ENCODE results near the gene RPL41.

The RPL41 gene

DNA sequence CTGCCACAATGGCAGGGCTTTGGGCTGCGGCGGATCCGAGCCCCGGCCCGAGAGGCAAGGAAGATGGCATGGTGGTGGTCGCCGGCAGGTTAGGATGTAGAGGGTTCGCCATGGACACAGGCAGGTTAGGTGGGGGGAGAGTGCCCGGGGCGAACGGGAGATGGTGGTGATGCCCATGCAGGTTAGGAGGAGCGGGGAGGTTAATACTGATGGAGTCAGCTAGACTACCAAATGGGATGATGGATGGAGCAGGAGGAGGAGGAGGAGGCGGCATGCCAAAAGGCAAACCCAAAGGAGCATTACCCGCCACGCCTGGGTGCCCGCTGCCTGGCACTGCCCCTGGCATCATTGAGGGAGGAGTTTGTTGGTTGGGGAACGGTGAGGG is 47.9 kb downstream of the RPL41 start:
- Histone ChIP-seq H2AFZ (no peak overlapping the region), H3K79me2 (peaks cover 11% of the 10 kb centered on the region), H3K4me3 (ENCODE audit: low read depth, low read length) (no peak overlapping the region), H3K36me3 (ENCODE audit: control insufficient read depth, insufficient read depth, low read length) (no peaks in the 10 kb centered on the region), H3K4me1 (peaks cover 16% of the 10 kb centered on the region), H3K4me2 (ENCODE audit: low read length) (no peak overlapping the region), H3K27ac (no peak overlapping the region), H3K9ac (no peak overlapping the region), H3K9me3 (ENCODE audit: control insufficient read depth, low read length) (no peaks in the 10 kb centered on the region), H3K27me3 (ENCODE audit: control insufficient read depth, insufficient read depth, low read length) (no peaks in the 10 kb centered on the region)
- TF ChIP-seq, protein P1, sequence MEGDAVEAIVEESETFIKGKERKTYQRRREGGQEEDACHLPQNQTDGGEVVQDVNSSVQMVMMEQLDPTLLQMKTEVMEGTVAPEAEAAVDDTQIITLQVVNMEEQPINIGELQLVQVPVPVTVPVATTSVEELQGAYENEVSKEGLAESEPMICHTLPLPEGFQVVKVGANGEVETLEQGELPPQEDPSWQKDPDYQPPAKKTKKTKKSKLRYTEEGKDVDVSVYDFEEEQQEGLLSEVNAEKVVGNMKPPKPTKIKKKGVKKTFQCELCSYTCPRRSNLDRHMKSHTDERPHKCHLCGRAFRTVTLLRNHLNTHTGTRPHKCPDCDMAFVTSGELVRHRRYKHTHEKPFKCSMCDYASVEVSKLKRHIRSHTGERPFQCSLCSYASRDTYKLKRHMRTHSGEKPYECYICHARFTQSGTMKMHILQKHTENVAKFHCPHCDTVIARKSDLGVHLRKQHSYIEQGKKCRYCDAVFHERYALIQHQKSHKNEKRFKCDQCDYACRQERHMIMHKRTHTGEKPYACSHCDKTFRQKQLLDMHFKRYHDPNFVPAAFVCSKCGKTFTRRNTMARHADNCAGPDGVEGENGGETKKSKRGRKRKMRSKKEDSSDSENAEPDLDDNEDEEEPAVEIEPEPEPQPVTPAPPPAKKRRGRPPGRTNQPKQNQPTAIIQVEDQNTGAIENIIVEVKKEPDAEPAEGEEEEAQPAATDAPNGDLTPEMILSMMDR (IDR thresholded peaks at IDR 0.05): no peak

DNA sequence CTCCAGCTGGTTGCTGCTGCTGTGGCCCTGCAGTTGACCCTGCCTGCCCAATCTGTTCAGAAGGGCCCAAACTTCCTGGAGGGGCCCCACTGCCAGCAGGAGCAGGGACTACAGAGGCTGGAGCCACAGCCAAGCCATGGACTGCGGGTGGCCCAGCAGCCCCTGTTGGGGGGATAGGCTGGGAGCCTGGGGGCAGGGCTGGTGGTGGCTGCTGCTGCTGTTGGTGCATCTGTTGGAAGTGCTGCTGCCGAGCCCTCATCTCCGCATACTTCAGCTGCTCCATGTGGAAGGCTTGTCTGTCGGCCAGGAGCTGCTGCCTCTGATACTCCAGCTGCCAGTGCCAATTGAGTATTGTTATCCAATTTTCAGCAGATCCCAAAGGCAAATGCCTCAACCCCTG is 48.9 kb downstream of the RPL41 start:
- Histone ChIP-seq H3K4me3 (ENCODE audit: low read depth, low read length) (no peak overlapping the region), H3K4me2 (ENCODE audit: low read length) (no peak overlapping the region), H3K9me3 (ENCODE audit: control insufficient read depth, low read length) (no peaks in the 10 kb centered on the region), H3K36me3 (ENCODE audit: control insufficient read depth, insufficient read depth, low read length) (no peaks in the 10 kb centered on the region), H3K27ac (peak overlapping the region; percentile 43), H3K4me1 (peaks cover 5% of the 10 kb centered on the region), H3K27me3 (ENCODE audit: control insufficient read depth, insufficient read depth, low read length) (no peaks in the 10 kb centered on the region), H3K9ac (no peak overlapping the region), H3K79me2 (peaks cover 3% of the 10 kb centered on the region), H2AFZ (no peak overlapping the region)
- TF ChIP-seq, protein P1 (IDR thresholded peaks at IDR 0.05): no peak
